Immature natural killer cell (primary cell): ENCODE data around the gene TPR. TPM values are rescaled to one million over a fixed set of nuclear protein-coding genes. Genes with fewer than 3 reads are reported as not detected.
"Not testable (repeated sequence)": the region's sequence is repeated elsewhere in the genome, so short reads cannot be mapped to it uniquely, and the experiment has no call there.

Source experiments
- DNase-seq, 3 donors: peaks; one replicate each; pipeline ENCODE4 v3.0.0; 2022; ENCODE audit warnings: mixed read lengths in 1 of 3
- H3K27ac Mint-ChIP-seq, 6 donors: one replicate each; pipeline ENCODE4 v1.8.0; 2020; ENCODE audit warnings: mixed read lengths in 6 of 6, mild to moderate bottlenecking in 5 of 6, inconsistent platforms in 4 of 6, moderate library complexity in 3 of 6
- H3K27me3 Mint-ChIP-seq, 3 donors: one replicate each; pipeline ENCODE4 v1.8.0; 2020 to 2021; ENCODE audit warnings: low read depth in 3 of 3, mild to moderate bottlenecking in 3 of 3, mixed read lengths in 3 of 3, moderate library complexity in 3 of 3, inconsistent platforms in 1 of 3
- H3K36me3 Mint-ChIP-seq, 3 donors: one replicate each; pipeline ENCODE4 v1.8.0; 2020; ENCODE audit warnings: mixed read lengths in 3 of 3, inconsistent platforms in 2 of 3, mild to moderate bottlenecking in 2 of 3
- H3K4me1 Mint-ChIP-seq, 2 donors: one replicate each; pipeline ENCODE4 v1.8.0; 2020; ENCODE audit warnings: inconsistent platforms in 2 of 2, mild to moderate bottlenecking in 2 of 2, mixed read lengths in 2 of 2, moderate library complexity in 1 of 2
- H3K4me3 Mint-ChIP-seq, 5 donors: one replicate each; pipeline ENCODE4 v1.8.0; 2020; ENCODE audit warnings: mild to moderate bottlenecking in 5 of 5, mixed read lengths in 5 of 5, inconsistent platforms in 3 of 5, moderate library complexity in 3 of 5
- H3K9me3 Mint-ChIP-seq, 6 donors: one replicate each; pipeline ENCODE4 v1.8.0; 2020; ENCODE audit warnings: mild to moderate bottlenecking in 6 of 6, mixed read lengths in 6 of 6, inconsistent platforms in 4 of 6, moderate library complexity in 3 of 6
- polyA plus RNA-seq, 3 donors: library from polyadenylated mRNA; unstranded; fragments of 300-500 nt; fragmentation: Illumina TruSeq; gene quantifications; one replicate each; pipeline ENCODE4 v1.2.3, GENCODE V29; 2021

Gene TPR
- 10 to 100 TPM in 2 of 3 donors, 1 to 10 TPM in 1; 5.4 to 64.7 (median 12.9) TPM for polyA plus RNA-seq

GRCh38 chr1:186375152-186375928 lies at the start of gene TPR, which contains the start of gene ODR4:
Gene TPR (minus strand): TSS chr1:186375253. CDS start chr1:186375028, 225 bp downstream.
Gene ODR4 (plus strand): TSS chr1:186375838. CDS start chr1:186379786, 3,948 bp downstream.
- Mint-ChIP-seq H3K36me3 (peaks cover 0 to 18% (median 3%) of the 10 kb centered on the region in 3 donors), H3K4me3 (peak within 1 kb of the TSS; percentile 92 to 100 (median 94)), H3K9me3 (no peaks in the 10 kb centered on the region), H3K27ac (peak within 1 kb of the TSS; percentile 93 to 99 (median 96)), H3K4me1 (peaks cover 42 to 80% of the 10 kb centered on the region in 2 donors), H3K27me3 (peaks cover 10 to 27% (median 15%) of the 10 kb centered on the region in 3 donors)
- DNase-seq = peak; percentile 94 to 96 (median 96)

- Mint-ChIP-seq H3K9me3 (no peaks in the 10 kb centered on the region), H3K36me3 (peaks cover 9 to 46% (median 34%) of the 10 kb centered on the region in 3 donors)
These were observed 49.5 kb upstream of the TPR start for GRCh38 chr1:186424539-186424938.

GRCh38 chr1:186421446-186421845 lies 46.4 kb upstream of the TPR start:
- DNase-seq = no peak
- Mint-ChIP-seq H3K9me3 (no peaks in the 10 kb centered on the region), H3K27me3 (no peaks in the 10 kb centered on the region), H3K4me3 (no peak overlapping the region), H3K27ac (no peak overlapping the region), H3K4me1 (peaks cover 6 to 12% of the 10 kb centered on the region in 2 donors), H3K36me3 (peaks cover 17 to 41% (median 34%) of the 10 kb centered on the region in 3 donors)

More at GRCh38 chr1:186424539-186424938, 49.5 kb upstream of the TPR start:
- DNase-seq = no peak
- no peak overlapping the region for H3K27ac Mint-ChIP-seq
- peaks cover 6 to 12% of the 10 kb centered on the region in 2 donors for H3K4me1 Mint-ChIP-seq
- H3K27me3 Mint-ChIP-seq = no peaks in the 10 kb centered on the region
- no peak overlapping the region for H3K4me3 Mint-ChIP-seq

GRCh38 chr1:186420923-186421322 lies 45.9 kb upstream of the TPR start:
- H3K9me3 Mint-ChIP-seq = no peaks in the 10 kb centered on the region
- no peak overlapping the region for H3K4me3 Mint-ChIP-seq
- peak overlapping the region in 3 of 6 donors; percentile 29 to 86 (median 46) for H3K27ac Mint-ChIP-seq
- H3K4me1 Mint-ChIP-seq = peaks cover 6 to 12% of the 10 kb centered on the region in 2 donors
- H3K36me3 Mint-ChIP-seq = peaks cover 17 to 36% (median 30%) of the 10 kb centered on the region in 3 donors
- no peak for DNase-seq
- H3K27me3 Mint-ChIP-seq = no peaks in the 10 kb centered on the region

GRCh38 chr1:186420311-186420710 lies 45.3 kb upstream of the TPR start:
- Mint-ChIP-seq H3K4me1 (peaks cover 6 to 12% of the 10 kb centered on the region in 2 donors), H3K27me3 (no peaks in the 10 kb centered on the region), H3K36me3 (peaks cover 19 to 30% (median 25%) of the 10 kb centered on the region in 3 donors), H3K9me3 (no peaks in the 10 kb centered on the region), H3K27ac (peak overlapping the region in 4 of 6 donors; percentile 29 to 86 (median 43)), H3K4me3 (no peak overlapping the region)
- no peak for DNase-seq

GRCh38 chr1:186418503-186418902 lies 43.5 kb upstream of the TPR start:
- Mint-ChIP-seq H3K36me3 (peaks cover 19 to 26% (median 19%) of the 10 kb centered on the region in 3 donors), H3K4me1 (peaks cover 6 to 12% of the 10 kb centered on the region in 2 donors), H3K9me3 (no peaks in the 10 kb centered on the region), H3K4me3 (no peak overlapping the region), H3K27ac (peak overlapping the region in 1 of 6 donors; percentile 29), H3K27me3 (no peaks in the 10 kb centered on the region)
- no peak for DNase-seq

GRCh38 chr1:186413319-186413718 lies 38.3 kb upstream of the TPR start:
- H3K27me3 Mint-ChIP-seq = no peaks in the 10 kb centered on the region
- H3K4me3 Mint-ChIP-seq = no peak overlapping the region
- H3K27ac Mint-ChIP-seq = no peak overlapping the region

GRCh38 chr1:186409091-186409490 lies 34.0 kb upstream of the TPR start:
- Mint-ChIP-seq H3K4me3 (no peak overlapping the region), H3K4me1 (peaks cover 4 to 10% of the 10 kb centered on the region in 2 donors), H3K27me3 (no peaks in the 10 kb centered on the region), H3K36me3 (peaks cover 9 to 23% (median 15%) of the 10 kb centered on the region in 3 donors), H3K27ac (no peak overlapping the region), H3K9me3 (no peaks in the 10 kb centered on the region)
- DNase-seq = no peak

More at GRCh38 chr1:186413319-186413718, 38.3 kb upstream of the TPR start:
- no peaks in the 10 kb centered on the region for H3K4me1 Mint-ChIP-seq
- H3K9me3 Mint-ChIP-seq = no peaks in the 10 kb centered on the region
- no peak for DNase-seq
- H3K36me3 Mint-ChIP-seq = peaks cover 7 to 15% (median 10%) of the 10 kb centered on the region in 3 donors

- Mint-ChIP-seq H3K36me3 (peaks cover 8 to 28% (median 24%) of the 10 kb centered on the region in 3 donors), H3K4me3 (no peak overlapping the region), H3K27ac (peak overlapping the region in 1 of 6 donors; percentile 45), H3K27me3 (peaks cover 0 to 1% (median 0%) of the 10 kb centered on the region in 3 donors), H3K9me3 (no peaks in the 10 kb centered on the region), H3K4me1 (peaks cover 4 to 10% of the 10 kb centered on the region in 2 donors)
- DNase-seq = peak; percentile 25 to 46 (median 40)
These were observed 29.5 kb upstream of the TPR start for GRCh38 chr1:186404454-186405051.

- DNase-seq = no peak
- no peak overlapping the region for H3K4me3 Mint-ChIP-seq
- peaks cover 8 to 28% (median 24%) of the 10 kb centered on the region in 3 donors for H3K36me3 Mint-ChIP-seq
- no peaks in the 10 kb centered on the region for H3K9me3 Mint-ChIP-seq
- peaks cover 4 to 10% of the 10 kb centered on the region in 2 donors for H3K4me1 Mint-ChIP-seq
- H3K27ac Mint-ChIP-seq = peak overlapping the region in 2 of 6 donors; percentile 9 to 61
- peaks cover 0 to 1% (median 0%) of the 10 kb centered on the region in 3 donors for H3K27me3 Mint-ChIP-seq
These were observed 28.6 kb upstream of the TPR start for GRCh38 chr1:186403632-186404031.

- Mint-ChIP-seq H3K4me1 (peaks cover 4 to 10% of the 10 kb centered on the region in 2 donors), H3K27ac (peak overlapping the region in 1 of 6 donors; percentile 41), H3K36me3 (peaks cover 5 to 18% (median 14%) of the 10 kb centered on the region in 3 donors)
- H3K27me3 Mint-ChIP-seq, H3K9me3 Mint-ChIP-seq, H3K4me3 Mint-ChIP-seq, DNase-seq: not testable (repeated sequence)
These were observed 26.4 kb upstream of the TPR start for GRCh38 chr1:186401446-186401845.

- not testable (repeated sequence) for H3K4me3 Mint-ChIP-seq, H3K27ac Mint-ChIP-seq, H3K4me1 Mint-ChIP-seq, H3K9me3 Mint-ChIP-seq, H3K27me3 Mint-ChIP-seq, DNase-seq
- H3K36me3 Mint-ChIP-seq = peaks cover 30 to 36% (median 32%) of the 10 kb centered on the region in 3 donors
These were observed 17.7 kb upstream of the TPR start for GRCh38 chr1:186392711-186393110.

- H3K27me3 Mint-ChIP-seq = no peaks in the 10 kb centered on the region
These were observed 16.8 kb upstream of the TPR start for GRCh38 chr1:186391841-186392240.

GRCh38 chr1:186390925-186391324 lies 15.9 kb upstream of the TPR start:
- no peaks in the 10 kb centered on the region for H3K9me3 Mint-ChIP-seq
- no peaks in the 10 kb centered on the region for H3K4me1 Mint-ChIP-seq
- H3K4me3 Mint-ChIP-seq = no peak overlapping the region
- H3K27ac Mint-ChIP-seq = no peak overlapping the region
- DNase-seq = no peak
- peaks cover 28 to 34% (median 31%) of the 10 kb centered on the region in 3 donors for H3K36me3 Mint-ChIP-seq
- H3K27me3 Mint-ChIP-seq = no peaks in the 10 kb centered on the region

More at GRCh38 chr1:186391841-186392240, 16.8 kb upstream of the TPR start:
- Mint-ChIP-seq H3K9me3 (no peaks in the 10 kb centered on the region), H3K27ac (no peak overlapping the region), H3K4me1 (no peaks in the 10 kb centered on the region), H3K4me3 (no peak overlapping the region), H3K36me3 (peaks cover 30 to 36% (median 32%) of the 10 kb centered on the region in 3 donors)
- no peak for DNase-seq
